ENCODE data around the gene VSIR. TPM values are rescaled to one million over a fixed set of nuclear protein-coding genes. Genes with fewer than 3 reads are reported as not detected.
A peak's percentile ranks its signal among the peaks of the same experiment; 100 is the strongest.

VSIR gene
- total and polyA plus RNA-seq, 9 of the 15 experiments (the other 6 are each of a cell fraction or from before 2014, with no cell fraction given): 0.14 to 20.5 (median 9.3) TPM

DNA sequence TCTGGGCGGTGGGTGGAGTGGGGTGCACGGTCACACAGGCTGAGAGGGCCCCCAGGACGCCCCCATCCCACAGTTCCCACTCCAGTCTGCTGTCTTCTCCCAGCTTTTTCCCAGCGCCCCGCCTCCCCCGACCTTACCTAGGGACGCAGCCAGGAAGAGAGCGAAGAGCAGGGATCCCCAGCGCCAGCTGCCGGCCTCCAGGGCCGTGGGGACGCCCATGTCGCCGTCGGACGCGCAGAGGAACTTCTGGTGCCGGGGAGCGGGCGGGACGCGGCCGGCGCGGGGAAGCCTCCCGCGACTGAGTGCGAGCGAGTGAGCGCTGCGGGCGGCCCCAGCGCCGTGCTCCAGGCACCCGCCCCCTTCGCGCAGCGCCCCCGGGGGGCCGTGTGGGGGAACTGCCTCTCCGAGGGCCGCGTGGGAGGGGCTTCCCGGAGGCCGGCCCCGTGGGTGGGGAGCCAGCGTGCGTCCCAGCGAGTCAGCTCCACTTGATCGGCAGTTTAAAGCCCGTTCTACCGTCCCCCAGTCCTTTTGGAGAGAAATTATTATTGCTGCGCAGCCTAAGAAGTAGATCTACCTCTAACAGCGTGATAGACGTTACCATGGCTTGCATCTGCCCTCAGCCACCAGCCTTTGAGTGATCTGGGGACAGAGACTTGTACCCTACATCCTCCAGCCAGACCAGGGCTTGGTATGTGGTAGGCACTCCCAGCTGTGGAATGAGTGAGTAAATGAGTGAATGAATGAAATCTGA, at the start of gene VSIR (continued):
- TF ChIP-seq U2AF1 (optimal IDR thresholded peaks at IDR 0.05; ENCODE audit: low read depth, low read length): peak; percentile 46
- peak; percentile 94 for TF ChIP-seq GATAD2B (IDR thresholded peaks at IDR 0.05; ENCODE audit: borderline replicate concordance)
- no peak for TF ChIP-seq LARP7 (IDR thresholded peaks at IDR 0.05)
- TF ChIP-seq MTA3 (IDR thresholded peaks at IDR 0.05; ENCODE audit: borderline replicate concordance): peak; percentile 95
- peak; percentile 75 for TF ChIP-seq PCBP1 (IDR thresholded peaks at IDR 0.05; ENCODE audit: low read depth, low read length, poor library complexity, severe bottlenecking)
- TF ChIP-seq, protein P1, sequence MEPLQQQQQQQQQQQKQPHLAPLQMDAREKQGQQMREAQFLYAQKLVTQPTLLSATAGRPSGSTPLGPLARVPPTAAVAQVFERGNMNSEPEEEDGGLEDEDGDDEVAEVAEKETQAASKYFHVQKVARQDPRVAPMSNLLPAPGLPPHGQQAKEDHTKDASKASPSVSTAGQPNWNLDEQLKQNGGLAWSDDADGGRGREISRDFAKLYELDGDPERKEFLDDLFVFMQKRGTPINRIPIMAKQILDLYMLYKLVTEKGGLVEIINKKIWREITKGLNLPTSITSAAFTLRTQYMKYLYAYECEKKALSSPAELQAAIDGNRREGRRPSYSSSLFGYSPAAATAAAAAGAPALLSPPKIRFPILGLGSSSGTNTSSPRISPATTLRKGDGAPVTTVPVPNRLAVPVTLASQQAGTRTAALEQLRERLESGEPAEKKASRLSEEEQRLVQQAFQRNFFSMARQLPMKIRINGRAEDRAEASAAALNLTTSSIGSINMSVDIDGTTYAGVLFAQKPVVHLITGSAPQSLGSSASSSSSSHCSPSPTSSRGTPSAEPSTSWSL (CRISPR knock-in tag; IDR thresholded peaks at IDR 0.05; ENCODE audit: borderline replicate concordance): 0 out of 2 replicates have a peak, but pooled peaks have one; percentile 23
- peak; percentile 68 for TF ChIP-seq GMEB1 (CRISPR knock-in tag; IDR thresholded peaks at IDR 0.05)
- peak; percentile 44; the same call in 1 of the 2 replicates for TF ChIP-seq ZNF431 (CRISPR knock-in tag; IDR thresholded peaks at IDR 0.05)
- TF ChIP-seq, protein P2, sequence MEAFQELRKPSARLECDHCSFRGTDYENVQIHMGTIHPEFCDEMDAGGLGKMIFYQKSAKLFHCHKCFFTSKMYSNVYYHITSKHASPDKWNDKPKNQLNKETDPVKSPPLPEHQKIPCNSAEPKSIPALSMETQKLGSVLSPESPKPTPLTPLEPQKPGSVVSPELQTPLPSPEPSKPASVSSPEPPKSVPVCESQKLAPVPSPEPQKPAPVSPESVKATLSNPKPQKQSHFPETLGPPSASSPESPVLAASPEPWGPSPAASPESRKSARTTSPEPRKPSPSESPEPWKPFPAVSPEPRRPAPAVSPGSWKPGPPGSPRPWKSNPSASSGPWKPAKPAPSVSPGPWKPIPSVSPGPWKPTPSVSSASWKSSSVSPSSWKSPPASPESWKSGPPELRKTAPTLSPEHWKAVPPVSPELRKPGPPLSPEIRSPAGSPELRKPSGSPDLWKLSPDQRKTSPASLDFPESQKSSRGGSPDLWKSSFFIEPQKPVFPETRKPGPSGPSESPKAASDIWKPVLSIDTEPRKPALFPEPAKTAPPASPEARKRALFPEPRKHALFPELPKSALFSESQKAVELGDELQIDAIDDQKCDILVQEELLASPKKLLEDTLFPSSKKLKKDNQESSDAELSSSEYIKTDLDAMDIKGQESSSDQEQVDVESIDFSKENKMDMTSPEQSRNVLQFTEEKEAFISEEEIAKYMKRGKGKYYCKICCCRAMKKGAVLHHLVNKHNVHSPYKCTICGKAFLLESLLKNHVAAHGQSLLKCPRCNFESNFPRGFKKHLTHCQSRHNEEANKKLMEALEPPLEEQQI (IDR thresholded peaks at IDR 0.05): no peak
- peak; percentile 60 for TF ChIP-seq SUPT5H (IDR thresholded peaks at IDR 0.05)
- TF ChIP-seq GATAD2A (IDR thresholded peaks at IDR 0.05): 0 out of 2 replicates have a peak, but pooled peaks have one; percentile 19
- TF ChIP-seq ESRRA (IDR thresholded peaks at IDR 0.05; ENCODE audit: borderline replicate concordance, low read depth): peak; percentile 71; the same call in 1 of the 2 replicates
- no peak for TF ChIP-seq NCOA2 (IDR thresholded peaks at IDR 0.05; ENCODE audit: partially characterized antibody in 2 of 2)
- TF ChIP-seq HEY1 (CRISPR knock-in tag; IDR thresholded peaks at IDR 0.05; ENCODE audit: borderline replicate concordance): no peak
- peak; percentile 90 for TF ChIP-seq ARID4B (CRISPR knock-in tag; IDR thresholded peaks at IDR 0.05)
- TF ChIP-seq, protein P3, sequence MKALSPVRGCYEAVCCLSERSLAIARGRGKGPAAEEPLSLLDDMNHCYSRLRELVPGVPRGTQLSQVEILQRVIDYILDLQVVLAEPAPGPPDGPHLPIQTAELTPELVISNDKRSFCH (CRISPR knock-in tag; IDR thresholded peaks at IDR 0.05): no peak
- TF ChIP-seq, protein P3 (tag; IDR thresholded peaks at IDR 0.05): peak; percentile 78
